NOMO-1 (cell line): Measurements from ENCODE around the gene EPN3.

Source experiments
- DNase-seq, 2 experiments: peaks; one replicate each; lab custom pipeline; 2025; ENCODE audit not compliant: unreplicated experiment in 2 of 2; lab: John Stamatoyannopoulos, UW

The EPN3 gene

GRCh38 chr17:50547736-50548083 is 15.2 kb downstream of the EPN3 start:
- no peak for DNase-seq

GRCh38 chr17:50548831-50549230 is 16.3 kb downstream of the EPN3 start:
- DNase-seq, result no peak

GRCh38 chr17:50549256-50549941 is 16.9 kb downstream of the EPN3 start:
- DNase-seq, result no peak

- no peak for DNase-seq
Measured at GRCh38 chr17:50549969-50550368, 17.4 kb downstream of the EPN3 start.

GRCh38 chr17:50550661-50551432 is 18.3 kb downstream of the EPN3 start:
- peak in 1 of 2 experiments; percentile 26 for DNase-seq

- no peak for DNase-seq
Measured at GRCh38 chr17:50551433-50551815, 18.9 kb downstream of the EPN3 start.

- no peak for DNase-seq
Measured at GRCh38 chr17:50551884-50552283, 19.3 kb downstream of the EPN3 start.

- no peak for DNase-seq
Measured at GRCh38 chr17:50554201-50554600, 21.7 kb downstream of the EPN3 start.

GRCh38 chr17:50556803-50557202 is 24.3 kb downstream of the EPN3 start:
- DNase-seq, result no peak

- DNase-seq, result no peak
Measured at GRCh38 chr17:50557630-50558029, 25.1 kb downstream of the EPN3 start.

- no peak for DNase-seq
Measured at GRCh38 chr17:50558091-50558490, 25.6 kb downstream of the EPN3 start.

GRCh38 chr17:50558581-50558940 is 26.0 kb downstream of the EPN3 start:
- no peak for DNase-seq

- DNase-seq, result peak in 1 of 2 experiments; percentile 12
Measured at GRCh38 chr17:50558941-50559614, 26.5 kb downstream of the EPN3 start.

- DNase-seq, result peak in 1 of 2 experiments; percentile 19
Measured at GRCh38 chr17:50559674-50560184, 27.2 kb downstream of the EPN3 start.

- DNase-seq, result peak; percentile 82 to 88
Measured at GRCh38 chr17:50560185-50560824, 27.8 kb downstream of the EPN3 start, which contains the start of gene CACNA1G. CACNA1G (plus strand) TSS chr17:50560715; CDS start chr17:50561460, 745 bp downstream.

- no peak for DNase-seq
Measured at GRCh38 chr17:50560931-50561745, 28.6 kb downstream of the EPN3 start.

- no peak for DNase-seq
Measured at GRCh38 chr17:50561746-50562141, 29.2 kb downstream of the EPN3 start.

GRCh38 chr17:50562242-50563091 is 29.9 kb downstream of the EPN3 start:
- DNase-seq, result no peak

- DNase-seq, result no peak
Measured at GRCh38 chr17:50563092-50563511, 30.6 kb downstream of the EPN3 start.
